Measurements from ENCODE around the gene RPA3. TPM values are rescaled to one million over a fixed set of nuclear protein-coding genes. Genes with fewer than 3 reads are reported as not detected.

Gene RPA3
- total RNA-seq, 2 donors from 2014 or later, result 28.2 to 29.5 TPM

DNA sequence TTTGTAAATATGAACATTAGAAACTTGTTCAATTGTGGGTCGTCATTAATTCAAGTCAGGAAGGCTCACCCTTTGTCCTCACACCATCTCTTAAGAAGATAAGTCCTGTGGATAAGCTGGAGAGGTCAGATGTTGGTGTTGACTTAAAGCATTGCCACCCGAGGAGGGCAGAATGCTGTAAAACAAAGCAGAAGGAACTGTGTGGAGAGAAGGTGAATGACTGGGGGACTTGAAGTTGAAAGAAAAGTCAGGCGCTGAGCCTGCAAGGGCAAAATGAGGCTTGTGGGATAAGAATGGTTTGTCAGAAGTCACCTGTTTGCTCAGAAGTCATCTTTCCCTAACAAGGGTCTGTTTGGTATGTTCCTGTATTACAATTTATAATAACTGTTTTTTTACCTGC lies 9.1 kb downstream of the RPA3 start:
- Histone ChIP-seq H3K4me1 (replicated peaks) (no peaks in the 10 kb centered on the region), H3K27ac (no peak overlapping the region), H3K4me3 (no peak overlapping the region), H3K36me3 (no peaks in the 10 kb centered on the region), H3K27me3 (replicated peaks; ENCODE audit: insufficient read depth) (no peaks in the 10 kb centered on the region), H3K9me3 (no peaks in the 10 kb centered on the region)
- DNase-seq (ENCODE audit: low spot score), result no peak
- TF ChIP-seq POLR2AphosphoS5 (IDR thresholded peaks at IDR 0.05) (no peak), POLR2A (IDR thresholded peaks at IDR 0.05) (no peak)
- TF ChIP-seq, protein P1, sequence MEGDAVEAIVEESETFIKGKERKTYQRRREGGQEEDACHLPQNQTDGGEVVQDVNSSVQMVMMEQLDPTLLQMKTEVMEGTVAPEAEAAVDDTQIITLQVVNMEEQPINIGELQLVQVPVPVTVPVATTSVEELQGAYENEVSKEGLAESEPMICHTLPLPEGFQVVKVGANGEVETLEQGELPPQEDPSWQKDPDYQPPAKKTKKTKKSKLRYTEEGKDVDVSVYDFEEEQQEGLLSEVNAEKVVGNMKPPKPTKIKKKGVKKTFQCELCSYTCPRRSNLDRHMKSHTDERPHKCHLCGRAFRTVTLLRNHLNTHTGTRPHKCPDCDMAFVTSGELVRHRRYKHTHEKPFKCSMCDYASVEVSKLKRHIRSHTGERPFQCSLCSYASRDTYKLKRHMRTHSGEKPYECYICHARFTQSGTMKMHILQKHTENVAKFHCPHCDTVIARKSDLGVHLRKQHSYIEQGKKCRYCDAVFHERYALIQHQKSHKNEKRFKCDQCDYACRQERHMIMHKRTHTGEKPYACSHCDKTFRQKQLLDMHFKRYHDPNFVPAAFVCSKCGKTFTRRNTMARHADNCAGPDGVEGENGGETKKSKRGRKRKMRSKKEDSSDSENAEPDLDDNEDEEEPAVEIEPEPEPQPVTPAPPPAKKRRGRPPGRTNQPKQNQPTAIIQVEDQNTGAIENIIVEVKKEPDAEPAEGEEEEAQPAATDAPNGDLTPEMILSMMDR (IDR thresholded peaks at IDR 0.05), result no peak
- 58% methylated on average over 3 of the region's 3 CpGs for WGBS
- intact Hi-C loops (cut with DNase I), result no loop called here

DNA sequence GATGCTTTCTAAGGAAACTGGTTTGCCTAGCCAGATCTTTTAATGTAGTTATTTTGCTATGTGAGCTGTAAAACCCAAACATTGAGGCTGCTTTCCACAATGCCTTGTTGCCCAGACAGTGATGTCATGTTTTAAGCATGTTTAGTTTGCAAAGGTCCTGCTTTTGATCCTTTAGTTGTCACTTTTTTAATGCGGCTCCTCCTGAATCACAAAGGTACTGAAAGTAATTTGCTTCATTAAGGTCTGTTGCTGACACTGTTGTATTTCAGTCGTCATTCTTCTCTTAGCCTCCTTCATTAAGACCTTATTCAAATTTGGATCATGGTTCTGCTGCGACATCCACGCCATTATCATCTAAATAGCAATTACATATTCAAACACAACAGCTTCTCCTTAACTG lies 10.6 kb downstream of the RPA3 start:
- intact Hi-C loops (cut with DNase I), result no loop called here
- H3K4me3 ChIP-seq, result no peak overlapping the region
- 60% methylated on average over 4 of the region's 4 CpGs for WGBS
- H3K27ac ChIP-seq, result no peak overlapping the region
- H3K9me3 ChIP-seq, result no peaks in the 10 kb centered on the region
- no peak for TF ChIP-seq POLR2A (IDR thresholded peaks at IDR 0.05)
- TF ChIP-seq, protein P1 (IDR thresholded peaks at IDR 0.05), result no peak
- TF ChIP-seq POLR2AphosphoS5 (IDR thresholded peaks at IDR 0.05), result no peak
- H3K4me1 ChIP-seq (replicated peaks), result no peaks in the 10 kb centered on the region
- no peaks in the 10 kb centered on the region for H3K36me3 ChIP-seq
- H3K27me3 ChIP-seq (replicated peaks; ENCODE audit: insufficient read depth), result no peaks in the 10 kb centered on the region
- no peak for DNase-seq (ENCODE audit: low spot score)

DNA sequence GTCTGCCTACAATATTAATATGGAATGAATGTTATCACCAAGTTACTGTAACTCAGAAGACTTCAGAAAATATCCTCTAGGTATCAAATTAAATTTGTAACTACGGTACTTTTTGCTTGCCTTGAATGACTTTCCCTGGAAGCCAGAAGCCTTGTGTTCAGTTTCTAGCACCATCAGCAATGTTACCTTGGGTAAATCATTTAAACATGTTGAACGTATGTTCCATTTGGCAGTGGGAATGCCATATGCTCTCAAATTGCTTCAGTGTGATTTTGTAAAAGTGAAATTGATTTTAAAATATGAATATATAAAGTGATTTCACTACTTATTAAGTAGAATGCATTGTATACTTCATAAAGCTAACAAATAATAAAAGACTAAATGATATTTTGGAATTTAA lies 11.2 kb downstream of the RPA3 start:
- H3K4me1 ChIP-seq (replicated peaks), result no peaks in the 10 kb centered on the region
- intact Hi-C loops (cut with DNase I), result no loop called here
- no peaks in the 10 kb centered on the region for H3K27me3 ChIP-seq (replicated peaks; ENCODE audit: insufficient read depth)
- DNase-seq (ENCODE audit: low spot score), result no peak
- TF ChIP-seq POLR2A (IDR thresholded peaks at IDR 0.05) (no peak), POLR2AphosphoS5 (IDR thresholded peaks at IDR 0.05) (no peak)
- TF ChIP-seq, protein P1 (IDR thresholded peaks at IDR 0.05), result no peak
- H3K9me3 ChIP-seq, result no peaks in the 10 kb centered on the region
- H3K27ac ChIP-seq, result no peak overlapping the region
- H3K36me3 ChIP-seq, result no peaks in the 10 kb centered on the region
- H3K4me3 ChIP-seq, result no peak overlapping the region
- 67% methylated on average over 2 of the region's 2 CpGs for WGBS

DNA sequence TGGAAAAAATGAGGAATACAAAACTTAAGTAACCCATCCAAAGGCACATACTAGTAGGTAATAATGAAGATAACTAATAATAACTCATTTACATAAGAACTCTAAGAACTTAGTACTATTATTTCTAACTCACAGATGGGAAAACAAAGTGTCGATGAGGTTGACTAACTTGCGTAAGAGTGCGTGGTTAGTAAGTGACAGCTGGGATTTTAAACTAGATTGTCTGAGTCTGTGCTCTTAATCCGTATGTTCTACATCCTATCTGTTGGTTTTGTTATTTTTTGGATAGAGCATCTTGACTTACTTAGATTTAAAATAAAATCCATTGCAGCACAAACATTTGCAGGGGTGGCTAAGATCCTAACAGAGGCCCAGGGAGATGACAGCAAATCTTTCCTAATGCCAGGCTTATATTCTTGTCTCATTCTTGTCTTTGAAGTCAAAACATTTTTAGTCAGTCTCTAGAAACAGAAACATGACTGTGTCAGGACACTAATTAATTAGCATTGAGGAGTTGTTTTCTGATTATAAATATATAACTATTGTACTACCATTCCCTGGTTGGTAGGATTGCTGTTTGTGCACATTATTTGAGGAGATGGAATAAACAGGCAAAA lies 11.7 kb downstream of the RPA3 start:
- intact Hi-C loops (cut with DNase I), result no loop called here
- Histone ChIP-seq H3K9me3 (no peaks in the 10 kb centered on the region), H3K4me3 (no peak overlapping the region), H3K36me3 (no peaks in the 10 kb centered on the region), H3K27ac (no peak overlapping the region), H3K27me3 (replicated peaks; ENCODE audit: insufficient read depth) (no peaks in the 10 kb centered on the region), H3K4me1 (replicated peaks) (no peaks in the 10 kb centered on the region)
- DNase-seq (ENCODE audit: low spot score), result no peak
- TF ChIP-seq, protein P1 (IDR thresholded peaks at IDR 0.05), result no peak
- WGBS, result 91% methylated on average over 4 of the region's 4 CpGs

DNA sequence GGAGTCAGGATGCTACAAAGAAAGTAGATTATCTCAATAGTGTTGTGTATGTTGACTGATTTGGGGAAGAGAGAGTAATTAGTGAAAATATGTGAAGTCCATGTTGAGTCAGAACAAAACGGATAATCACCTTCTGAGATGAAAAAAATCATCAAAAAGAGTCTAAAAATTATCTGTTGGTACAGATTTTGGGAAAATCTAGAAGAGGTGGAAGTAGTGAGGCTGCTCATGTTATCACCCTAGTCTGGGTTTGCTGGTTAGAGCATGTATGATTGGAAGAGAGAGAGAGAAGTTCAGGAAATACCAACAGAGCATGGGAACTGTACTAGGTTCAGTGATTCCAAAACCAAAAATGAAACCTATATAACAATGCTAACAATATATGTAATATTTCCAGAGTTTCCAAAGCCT lies 12.3 kb downstream of the RPA3 start:
- no peak for TF ChIP-seq POLR2AphosphoS5 (IDR thresholded peaks at IDR 0.05)
- TF ChIP-seq POLR2A (IDR thresholded peaks at IDR 0.05), result no peak
- TF ChIP-seq, protein P1 (IDR thresholded peaks at IDR 0.05), result no peak
- no peaks in the 10 kb centered on the region for H3K36me3 ChIP-seq
- H3K27me3 ChIP-seq (replicated peaks; ENCODE audit: insufficient read depth), result no peaks in the 10 kb centered on the region
- no peaks in the 10 kb centered on the region for H3K9me3 ChIP-seq
- intact Hi-C loops (cut with DNase I), result no loop called here
- H3K27ac ChIP-seq, result no peak overlapping the region
- H3K4me3 ChIP-seq, result no peak overlapping the region
- H3K4me1 ChIP-seq (replicated peaks), result no peaks in the 10 kb centered on the region
- no peak for DNase-seq (ENCODE audit: low spot score)
- WGBS, result 97% methylated on average over 1 of the region's 1 CpG

Measured in prostate gland (tissue), 2 donors.